CD4-positive, alpha-beta T cell treated with Interleukin-15 for 1 hour (primary cell): Measurements from ENCODE around the gene PACS1.
"Not testable (repeated sequence)": the region's sequence is repeated elsewhere in the genome, so short reads cannot be mapped to it uniquely, and the experiment has no call there.

Experiments
- DNase-seq: peaks from one replicate; pipeline ENCODE4 v3.0.0-alpha.2; 2020

Gene PACS1

DNA sequence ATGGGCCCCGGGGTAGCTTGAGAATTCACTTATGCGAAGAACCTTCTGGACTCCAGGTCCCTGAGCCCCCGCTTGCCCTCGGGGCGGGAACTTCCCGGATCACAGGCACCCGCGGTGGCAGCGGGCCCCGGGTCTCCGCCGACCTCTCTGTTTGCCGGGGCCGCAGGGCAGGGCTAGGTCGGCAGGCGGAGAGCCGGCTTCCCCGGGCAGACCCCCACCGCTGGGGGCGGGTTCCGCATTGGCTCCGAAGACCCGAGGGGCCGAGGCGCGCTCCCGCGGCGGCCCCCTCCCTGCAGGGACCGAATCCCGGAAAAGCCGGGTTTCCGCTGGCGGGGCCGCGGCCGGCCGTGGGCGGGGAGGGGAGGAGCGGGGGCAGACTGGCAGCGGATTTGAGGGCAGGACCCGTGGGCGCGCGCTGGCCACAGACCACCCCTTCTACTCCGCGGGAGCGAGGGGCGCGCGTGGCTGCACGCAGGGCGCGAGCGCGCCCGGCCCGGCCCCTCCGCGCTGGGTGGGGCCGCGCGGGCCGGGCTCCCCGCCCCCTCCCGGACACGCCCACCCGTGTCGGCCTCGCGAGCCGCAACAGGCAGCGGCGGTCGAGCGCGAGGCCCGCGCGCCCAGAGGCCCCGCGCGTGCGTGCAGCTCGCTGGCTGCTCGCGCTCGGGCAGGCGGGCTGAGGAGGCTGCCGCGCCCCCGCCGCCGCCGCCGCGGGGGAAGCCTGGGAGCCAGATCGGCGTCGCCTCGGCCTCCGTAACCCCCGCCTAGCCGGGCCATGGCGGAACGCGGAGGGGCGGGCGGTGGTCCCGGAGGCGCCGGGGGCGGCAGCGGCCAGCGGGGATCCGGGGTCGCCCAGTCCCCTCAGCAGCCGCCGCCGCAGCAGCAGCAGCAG is at the start of gene PACS1:
Gene PACS1, plus strand, starts transcription at position 558 of the 889 bp plus-strand sequence. Its CDS starts 215 bp downstream, at position 773.
- DNase-seq: peak; percentile 87

DNA sequence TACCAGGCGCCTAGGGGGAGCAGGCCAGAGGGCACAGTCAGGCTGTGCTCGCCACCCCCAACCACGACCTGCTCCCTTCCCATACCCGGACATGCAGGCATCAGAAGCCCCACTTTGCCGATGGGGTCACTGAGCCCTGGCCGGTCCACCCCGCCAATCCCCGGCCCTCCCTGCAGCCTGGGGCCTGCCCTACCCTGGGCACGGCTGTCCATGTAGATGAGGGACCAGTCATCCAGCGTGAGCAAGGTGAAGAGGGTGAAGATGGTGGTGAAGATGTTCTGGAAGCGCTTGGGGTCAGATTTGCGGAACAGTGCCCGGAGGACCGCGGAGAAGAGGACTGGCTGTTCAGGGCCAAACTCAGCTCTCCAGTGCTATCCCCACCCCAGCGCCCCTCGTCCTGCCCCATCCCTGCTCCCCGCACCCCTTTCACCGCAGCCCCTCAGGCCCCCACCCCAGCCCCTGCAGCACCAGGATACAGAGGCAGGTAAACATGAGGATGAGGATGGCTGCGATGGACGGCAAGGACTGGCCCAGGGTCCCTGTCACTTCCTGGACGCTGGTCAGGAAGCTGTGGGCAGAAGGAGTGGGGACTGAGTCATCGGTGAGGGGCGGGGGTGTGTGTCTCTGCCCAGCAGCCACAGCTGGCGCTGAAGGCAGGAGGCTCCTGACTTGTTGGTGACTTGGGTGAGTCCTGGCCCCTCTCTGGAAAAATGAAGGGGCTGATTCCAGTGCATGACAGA is 49.3 kb upstream of the PACS1 start:
- DNase-seq: peak; percentile 75

DNA sequence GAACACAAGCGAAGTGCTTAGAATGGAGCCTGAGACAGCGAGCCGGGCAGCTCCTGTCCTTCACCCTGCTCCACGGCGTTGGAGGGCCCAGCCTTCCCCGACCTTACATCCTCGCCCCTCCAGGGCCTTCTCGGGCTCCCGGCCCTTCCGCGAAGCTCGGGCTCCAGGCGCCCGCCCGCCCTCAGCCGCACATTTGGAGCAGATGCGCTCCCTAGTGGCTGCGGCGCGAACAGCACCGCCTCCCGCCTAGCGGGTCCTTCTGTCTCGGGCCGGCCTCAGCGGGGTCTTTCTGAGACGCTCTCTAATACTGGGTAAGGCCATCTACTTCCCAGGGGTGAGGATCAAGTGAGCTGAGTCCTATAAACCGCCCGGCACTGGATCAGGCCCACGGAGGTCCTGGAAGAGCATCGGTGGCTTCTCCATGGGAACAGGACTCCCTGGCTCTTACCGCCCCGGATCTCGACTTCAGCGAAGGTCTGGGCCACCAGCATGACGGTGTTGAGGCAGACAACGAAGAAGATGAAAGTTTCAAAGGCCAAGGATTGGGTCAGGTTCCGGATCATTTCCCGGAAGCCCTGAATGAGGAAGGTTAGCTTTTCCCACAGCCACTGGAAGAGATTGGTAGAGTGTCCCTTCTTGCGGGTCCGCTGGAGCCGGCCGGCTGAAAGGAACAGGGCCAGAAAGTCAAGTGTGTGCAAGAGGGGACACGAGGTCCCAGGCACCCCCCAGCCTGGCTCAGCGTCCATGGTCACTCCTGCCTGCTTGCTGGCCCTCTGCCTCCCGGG is 47.5 kb upstream of the PACS1 start:
- DNase-seq: peak; percentile 60

DNA sequence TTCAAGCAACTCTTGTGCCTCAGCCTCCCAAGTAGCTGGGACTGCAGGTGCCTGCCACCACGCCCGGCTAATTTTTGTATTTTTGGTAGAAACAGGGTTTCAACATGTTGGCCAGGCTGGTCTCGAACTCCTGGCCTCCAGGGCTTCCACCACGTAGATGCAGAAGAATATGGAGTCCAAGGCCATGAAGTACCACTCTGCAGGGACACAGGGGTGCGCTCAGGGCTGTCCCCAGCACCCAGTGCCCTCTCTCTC is 47.0 kb upstream of the PACS1 start:
- DNase-seq: not testable (repeated sequence)

DNA sequence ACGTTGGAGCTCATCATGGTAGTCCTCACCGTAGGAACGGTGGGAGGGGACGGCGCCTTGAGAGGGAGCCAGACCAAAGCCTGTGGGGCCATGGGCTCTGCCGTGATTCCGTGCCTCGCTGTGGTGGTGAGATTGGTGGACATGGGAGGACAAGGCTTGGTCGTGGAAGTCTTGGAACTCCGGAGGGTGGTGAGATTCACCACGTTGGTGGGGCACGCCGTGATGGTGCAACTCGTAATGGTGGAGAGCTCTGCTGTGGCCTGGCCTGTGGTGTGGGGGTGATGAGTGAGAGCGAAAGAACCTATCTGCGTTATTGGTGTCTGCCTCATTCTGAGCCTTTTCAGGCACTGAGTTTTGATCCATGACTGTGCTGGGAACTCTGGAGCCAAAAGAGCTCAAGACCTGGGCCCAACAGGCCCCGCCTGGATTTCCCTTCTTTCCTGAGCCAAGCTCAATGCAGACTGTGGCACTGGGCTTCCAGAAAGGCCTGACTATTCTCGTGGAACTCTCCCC is 44.0 kb upstream of the PACS1 start, which contains the start of gene CATSPER1:
Gene CATSPER1, minus strand, starts transcription at position 463 of the 513 bp plus-strand sequence. Its CDS starts 100 bp downstream, at position 363.
- DNase-seq: no peak

DNA sequence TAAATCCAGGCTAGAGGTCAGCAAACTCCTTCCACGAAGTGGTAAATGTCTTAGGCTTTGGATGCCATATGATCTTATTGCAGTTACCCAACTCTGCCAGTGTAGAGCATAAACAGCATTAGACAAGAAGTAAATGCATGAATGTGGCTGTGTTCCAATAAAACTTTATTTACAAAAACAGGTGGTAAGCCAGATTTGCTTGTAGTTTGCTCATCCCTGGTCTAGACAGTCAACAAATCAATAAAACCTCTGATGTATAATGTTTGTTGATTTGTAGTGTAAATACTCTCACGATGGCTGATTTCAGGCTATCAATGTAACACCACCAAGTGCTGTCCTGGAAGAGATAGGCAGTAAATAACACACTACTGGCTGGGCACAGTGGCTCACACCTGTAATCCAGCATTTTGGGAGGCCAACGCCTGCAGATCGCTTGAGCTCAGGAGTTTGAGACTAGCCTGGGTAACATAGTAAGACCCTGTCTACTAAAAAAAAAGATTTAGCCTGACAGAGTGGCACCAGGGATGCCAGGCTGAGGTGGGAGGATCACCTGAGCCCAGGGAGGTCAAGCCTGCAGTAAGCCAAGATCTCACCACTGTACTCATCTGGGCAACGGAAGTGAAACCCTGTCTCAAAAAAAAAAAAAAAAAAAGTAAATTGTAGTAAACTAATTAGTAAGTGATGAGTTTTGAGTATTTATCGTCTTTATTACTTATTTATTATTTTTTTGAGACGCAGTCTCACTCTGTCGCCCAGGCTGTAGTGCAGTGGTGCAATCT is 36.9 kb upstream of the PACS1 start:
- no peak for DNase-seq

DNA sequence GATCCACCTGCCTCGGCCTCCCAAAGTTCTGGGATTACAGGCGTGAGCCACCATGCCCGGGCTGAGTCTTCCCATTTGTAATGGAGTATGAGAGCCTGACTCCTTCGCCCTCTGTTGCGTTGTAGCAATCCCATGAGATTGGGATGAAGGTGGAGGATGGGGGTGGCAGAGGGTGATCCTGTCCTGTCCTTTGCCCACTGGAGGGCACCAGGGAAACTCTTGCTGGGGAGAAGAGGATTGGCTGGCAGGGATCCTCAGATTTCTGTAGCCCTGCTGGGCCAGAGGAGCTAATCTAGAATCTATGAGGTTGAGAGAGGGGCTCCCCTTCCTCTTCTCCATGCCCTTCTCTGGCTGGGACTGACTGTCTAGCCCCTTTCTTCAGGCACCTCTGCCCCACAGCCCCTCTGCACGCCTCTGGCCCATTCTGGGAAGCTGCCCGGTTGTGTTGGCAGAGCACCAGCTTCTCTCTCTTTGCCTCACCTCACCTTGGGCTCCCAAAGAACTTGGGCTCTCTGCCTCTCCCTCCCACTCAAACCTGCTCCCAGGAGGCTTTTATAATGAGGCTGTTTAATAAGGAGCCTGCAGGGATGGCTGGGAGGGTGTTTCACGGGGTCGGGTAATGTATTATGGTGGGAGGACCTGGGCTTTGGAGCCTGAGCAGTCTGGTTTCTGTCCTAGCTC is 34.3 kb upstream of the PACS1 start:
- DNase-seq: no peak

DNA sequence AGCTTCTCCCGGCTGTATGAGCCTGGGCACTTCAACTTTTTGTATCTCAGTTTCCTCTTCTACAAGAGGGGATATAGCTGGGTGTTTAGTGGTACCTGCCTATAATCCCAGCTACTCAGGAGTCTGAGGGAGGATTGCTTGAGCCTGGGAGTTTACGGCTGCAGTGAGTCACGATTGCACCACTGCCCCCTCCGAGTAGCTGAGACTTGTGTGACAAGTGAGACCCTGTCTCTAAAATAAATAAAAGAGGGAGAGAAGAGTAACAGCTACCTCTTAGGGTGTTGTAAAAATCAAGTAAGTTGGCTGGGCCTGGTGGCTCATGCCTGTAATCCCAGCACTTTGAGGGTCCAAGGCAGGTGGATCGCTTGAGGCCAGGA is 33.8 kb upstream of the PACS1 start:
- no peak for DNase-seq

DNA sequence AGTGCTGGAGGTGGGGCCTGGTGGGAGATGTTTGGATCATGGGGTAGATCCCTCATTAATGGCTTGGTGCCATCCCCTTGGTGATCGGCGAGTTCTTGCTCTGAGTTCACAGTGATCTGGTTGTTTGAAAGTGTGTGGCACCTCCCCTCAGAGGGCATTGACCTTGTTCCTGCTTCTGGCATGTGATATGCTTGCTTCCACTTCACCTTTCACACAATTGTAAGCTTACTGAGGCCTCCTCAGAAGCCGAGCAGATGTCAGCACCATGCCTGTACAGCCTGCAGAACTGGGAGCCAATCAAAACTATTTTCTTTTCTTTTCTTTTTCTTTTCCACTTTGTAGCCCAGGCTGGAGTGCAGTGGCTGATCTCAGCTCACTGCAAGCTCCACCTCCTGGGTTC is 32.7 kb upstream of the PACS1 start:
- no peak for DNase-seq

DNA sequence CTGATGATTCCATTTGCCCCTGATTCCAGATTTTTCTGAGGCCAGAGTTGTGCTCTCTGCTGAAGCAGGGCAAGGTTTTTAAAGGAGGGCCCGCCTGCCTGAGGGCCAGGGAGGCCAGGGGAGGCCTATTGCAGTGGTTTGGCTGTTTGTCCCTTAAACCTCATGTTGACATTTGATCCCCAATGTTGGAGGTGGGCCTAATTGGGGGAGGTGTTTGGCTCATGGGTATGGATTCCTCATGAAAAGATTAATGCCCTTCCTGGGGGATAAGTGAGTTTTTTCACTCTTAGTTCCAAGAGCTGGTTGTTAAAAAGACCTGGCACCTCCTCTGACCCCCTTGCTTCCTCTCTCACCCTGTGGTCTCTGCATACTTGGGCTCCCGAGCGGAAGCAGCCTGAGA is 30.3 kb upstream of the PACS1 start:
- no peak for DNase-seq

DNA sequence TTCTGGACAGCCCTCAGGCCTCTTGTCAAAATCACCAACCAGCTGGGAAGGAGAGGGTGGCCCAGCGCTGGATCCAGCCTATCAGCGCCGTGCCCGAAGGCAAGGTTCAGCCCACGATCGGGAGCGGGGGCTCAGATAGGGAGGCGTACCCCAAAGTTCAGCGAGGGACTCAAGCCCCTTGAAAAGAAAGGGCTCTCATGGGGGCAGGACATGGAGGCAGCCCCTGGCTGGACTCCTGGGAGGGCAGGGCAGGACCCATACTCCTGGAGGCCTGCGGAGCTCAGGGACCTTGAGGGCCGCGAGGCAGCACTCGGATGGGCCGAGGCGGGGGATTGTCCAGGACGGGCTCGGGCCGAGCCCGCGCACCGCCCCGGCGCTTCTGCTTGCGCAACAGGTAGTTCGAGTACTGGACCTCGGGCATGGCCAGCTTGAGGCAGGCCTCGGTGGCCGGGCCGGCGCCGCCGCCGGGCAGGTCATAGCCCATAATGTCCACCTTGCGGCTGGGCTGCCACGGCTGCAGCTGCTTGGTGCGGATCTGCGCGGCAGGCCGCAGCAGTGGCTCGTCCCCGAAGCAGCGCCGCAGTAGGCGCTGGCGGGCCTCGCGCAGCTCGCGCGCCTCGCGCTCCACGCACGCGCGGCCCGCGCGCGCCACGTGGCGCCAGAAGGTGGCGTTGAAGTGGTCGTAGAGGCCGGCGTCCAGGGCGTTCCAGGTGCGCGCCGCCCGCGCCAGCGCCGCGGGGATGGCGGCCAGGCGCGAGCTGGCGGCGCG is 27.7 kb upstream of the PACS1 start:
- DNase-seq: no peak

DNA sequence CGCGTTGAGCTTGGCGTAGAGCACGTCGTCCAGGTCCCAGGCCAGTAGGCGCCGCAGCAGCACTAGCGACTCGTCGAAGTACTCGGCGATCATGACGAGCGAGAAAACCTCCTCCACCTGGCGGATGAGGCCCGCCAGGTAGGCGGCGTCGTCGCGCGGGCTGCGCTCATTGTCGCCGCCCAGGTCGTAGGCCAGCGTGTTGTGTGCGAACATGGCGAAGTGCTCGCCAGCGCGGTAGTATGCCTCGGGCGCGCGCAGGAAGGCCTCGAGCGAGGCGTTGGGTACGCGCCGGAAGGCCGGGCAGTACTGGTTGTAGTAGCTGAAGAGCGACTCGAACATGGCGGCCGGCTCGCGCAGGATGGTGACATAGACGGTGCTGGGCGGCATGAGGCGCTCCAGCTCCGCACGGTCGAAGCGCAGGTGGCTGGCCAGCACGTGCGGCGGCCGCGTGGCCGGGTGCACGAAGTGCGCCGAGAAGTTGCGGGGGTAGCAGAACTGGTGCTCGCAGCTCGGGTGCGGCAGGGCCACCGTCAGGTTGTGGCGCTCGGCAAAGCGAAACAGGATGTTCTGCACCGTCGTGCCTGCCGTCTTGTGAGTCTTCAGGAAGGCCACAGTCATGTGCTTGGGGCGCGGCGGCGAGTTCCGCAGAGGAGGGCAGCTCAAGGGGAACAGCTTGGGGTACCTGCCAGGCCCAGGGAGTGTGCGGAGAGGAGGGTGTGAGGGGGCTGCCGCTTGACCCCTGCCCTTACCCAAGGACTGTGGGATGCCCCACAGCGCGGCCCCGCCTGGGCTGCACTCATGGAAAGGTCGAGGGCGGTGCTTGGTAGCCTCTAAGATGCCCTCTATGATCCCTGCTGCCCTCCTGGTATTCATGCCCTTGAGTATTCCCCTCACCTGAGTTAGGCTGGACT is 26.8 kb upstream of the PACS1 start:
- no peak for DNase-seq

DNA sequence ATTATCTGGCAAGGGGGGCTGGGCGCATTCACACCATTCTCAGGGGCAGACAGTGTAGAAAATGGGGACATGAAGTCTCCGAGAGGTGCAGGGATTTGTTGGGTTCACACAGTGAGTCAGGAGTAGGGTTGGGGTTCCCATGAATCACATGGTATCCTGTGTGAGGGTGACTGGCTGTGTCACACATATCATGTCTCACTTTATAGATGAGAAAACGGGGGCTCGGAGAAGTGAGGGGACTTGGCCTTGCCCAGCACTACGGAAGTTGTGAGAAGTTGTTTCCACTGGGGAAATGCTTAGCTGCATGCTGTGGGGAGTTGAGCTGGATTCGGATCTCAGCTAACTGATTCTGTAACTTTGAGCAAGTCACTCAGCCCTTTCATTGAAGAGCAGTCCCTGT is 25.3 kb upstream of the PACS1 start:
- DNase-seq: no peak

DNA sequence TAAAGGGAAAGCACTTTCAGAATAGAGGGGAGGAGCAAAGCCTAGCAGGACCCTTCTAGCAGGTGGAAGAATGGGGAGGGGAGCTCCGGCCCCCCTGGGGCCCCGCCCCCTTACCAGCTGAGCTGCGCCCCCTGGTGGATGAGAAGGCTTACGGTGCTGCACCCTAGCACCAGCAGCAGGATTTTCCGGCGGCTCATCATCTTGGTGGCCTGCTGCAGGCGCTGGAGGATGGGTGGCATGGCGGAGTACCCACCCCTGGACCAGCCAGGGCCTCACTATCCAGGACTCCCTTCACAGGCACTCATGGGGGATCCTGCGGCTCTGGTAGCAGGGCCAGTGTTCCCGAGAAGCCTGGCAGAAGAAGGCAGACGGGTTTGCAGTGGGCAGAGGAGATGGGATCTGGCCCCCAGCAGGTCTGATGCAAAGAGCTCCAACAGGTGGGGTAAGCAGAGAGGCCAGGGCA is 24.9 kb upstream of the PACS1 start:
- DNase-seq: peak; percentile 80

DNA sequence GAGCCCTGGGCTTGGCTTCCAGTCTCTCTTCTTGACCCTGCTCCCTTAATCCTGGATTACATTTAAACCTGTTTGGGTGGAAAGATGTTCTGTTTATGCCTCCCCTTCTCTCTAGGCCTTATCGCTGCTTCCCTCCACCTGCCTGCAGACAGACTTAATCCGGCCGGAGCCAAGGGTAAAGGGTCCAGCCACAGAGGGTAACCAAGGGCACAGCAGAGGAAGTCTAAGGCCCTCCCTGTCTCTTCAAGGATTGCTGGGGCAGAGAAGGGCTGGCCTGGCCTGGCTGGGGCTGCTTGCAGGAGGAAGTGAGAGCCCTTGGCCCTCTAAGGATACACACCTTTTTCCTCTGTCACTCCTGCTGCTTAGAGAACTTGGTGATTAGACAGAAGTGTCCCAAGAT is 23.2 kb upstream of the PACS1 start:
- no peak for DNase-seq

DNA sequence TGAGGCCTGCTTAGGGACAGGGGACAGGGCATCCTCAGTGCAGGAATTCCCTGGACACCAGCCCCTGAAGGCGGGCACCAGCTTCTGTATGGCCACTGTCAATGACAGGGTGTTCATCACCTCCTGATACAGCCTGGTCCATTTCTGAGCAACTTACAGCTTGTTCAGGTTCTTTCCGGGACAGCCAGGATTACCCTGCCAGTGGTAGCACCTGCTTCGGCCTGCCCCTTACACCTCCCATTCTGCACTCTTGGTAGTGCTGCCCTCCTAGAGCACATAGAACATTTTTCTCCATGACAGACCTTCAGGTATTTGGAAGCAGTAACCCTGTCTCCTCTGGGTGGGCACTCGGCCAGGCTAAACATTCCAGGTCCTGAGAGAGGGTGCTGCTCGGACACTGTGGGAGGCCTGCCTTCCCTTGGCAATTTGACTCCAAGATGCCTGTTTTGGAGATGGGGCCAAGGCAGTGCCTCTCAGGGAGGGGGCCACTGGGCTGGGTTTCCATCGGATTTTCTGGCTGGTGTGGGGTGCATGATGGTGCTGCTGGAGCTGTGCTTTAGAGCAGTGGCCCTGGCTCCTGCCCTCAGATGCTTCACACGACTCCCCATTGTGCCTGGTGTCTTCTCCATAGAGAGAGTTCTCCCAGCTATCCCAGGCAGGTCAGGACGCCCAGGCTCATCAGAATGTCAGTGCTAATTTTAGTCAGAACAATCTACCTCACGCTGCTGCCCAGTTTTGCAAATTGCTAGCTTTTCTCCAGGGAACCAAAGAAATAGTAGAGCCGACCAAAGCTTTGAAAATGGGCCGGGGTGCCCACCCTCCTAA is 22.3 kb upstream of the PACS1 start:
- no peak for DNase-seq

DNA sequence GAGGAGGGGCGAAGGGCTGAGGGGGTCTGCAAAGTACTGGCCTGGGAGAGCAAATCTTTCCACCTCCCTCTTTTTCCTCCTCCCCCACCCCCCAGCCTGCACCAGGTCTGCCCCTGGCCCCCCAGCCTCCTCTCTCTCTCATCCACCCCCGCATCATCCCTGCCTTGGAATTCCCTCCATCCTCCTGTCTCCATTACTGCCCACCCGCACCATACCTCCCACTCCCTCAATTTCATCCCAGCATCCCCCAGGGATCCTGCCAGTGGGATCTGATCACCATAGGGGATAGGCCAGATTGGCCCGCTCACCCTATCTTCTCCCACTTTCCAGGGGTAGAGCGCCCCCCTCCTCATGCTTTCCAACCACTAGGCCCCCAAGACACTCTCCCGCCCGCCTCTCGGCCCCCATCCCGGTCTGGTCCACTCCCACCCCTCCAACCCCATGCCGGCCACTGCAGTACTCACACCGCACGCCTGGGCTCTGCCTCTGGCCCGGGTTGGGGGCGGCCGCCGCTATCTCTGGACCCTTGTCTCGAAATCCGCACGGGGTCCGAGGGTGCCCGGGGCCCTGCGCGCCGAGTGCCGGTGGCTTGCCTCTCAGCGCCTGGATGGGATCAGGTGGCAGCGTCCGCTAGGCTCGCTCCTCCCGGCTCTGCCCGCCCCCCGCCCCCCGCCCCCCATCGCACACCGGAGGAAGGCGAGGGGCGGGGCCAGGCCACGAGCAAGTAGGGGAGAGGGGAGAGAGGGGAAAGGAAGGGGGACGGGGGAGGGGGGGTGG is 21.3 kb upstream of the PACS1 start, which contains the start of gene GAL3ST3:
Gene GAL3ST3, minus strand, starts transcription at position 615 of the 777 bp plus-strand sequence. CDS start 3,746 bp downstream, outside the sequence.
- DNase-seq: no peak
